ENCODE measurements around the gene OCA2. TPM values are rescaled to one million over a fixed set of nuclear protein-coding genes. Genes with fewer than 3 reads are reported as not detected.

OCA2 gene
- total and polyA plus RNA-seq, 2 of the 4 experiments (the other 2 are of a cell fraction): under 0.01 to 0.03 TPM

GRCh38 chr15:28127036-28127435 lies 27.9 kb upstream of the OCA2 start:
- no peak overlapping the region for H4K91ac ChIP-seq (ENCODE audit: insufficient read depth, low read depth, low read length)
- H3K4me2 ChIP-seq (ENCODE audit: low read depth, low read length): no peak overlapping the region
- no peak overlapping the region for H2AK9ac ChIP-seq (replicated peaks; ENCODE audit: low read depth, low read length, poor library complexity)
- H2BK15ac ChIP-seq (ENCODE audit: low read depth, low read length): no peak overlapping the region
- no TSS peak for BruUV-seq (replicated peaks)
- dilution Hi-C loops (cut with HindIII; ENCODE audit: low sequenced_read_pairs, unreplicated experiment) (no loop called here), in situ Hi-C loops (cut with MboI; ENCODE audit: low sequenced_read_pairs) (no loop called here), intact Hi-C loops (cut with micrococcal nuclease) (no loop called here)
- H3K36me3 ChIP-seq (ENCODE audit: control insufficient read depth, insufficient read depth, low read length): peaks cover 37% of the 10 kb centered on the region
- no peaks in the 10 kb centered on the region for H3K9me1 ChIP-seq (ENCODE audit: insufficient read depth, low read length)
- H3K4me3 ChIP-seq (ENCODE audit: insufficient read depth, low read depth, low read length): no peak overlapping the region
- no peak overlapping the region for H2AFZ ChIP-seq (replicated peaks; ENCODE audit: low read length, poor library complexity)
- TF ChIP-seq SMC3 (IDR thresholded peaks at IDR 0.05; ENCODE audit: low read depth, low read length) (no peak), ELK1 (IDR thresholded peaks at IDR 0.05; ENCODE audit: borderline replicate concordance, low read depth, low read length) (no peak), CEBPB (IDR thresholded peaks at IDR 0.05; ENCODE audit: low read depth, low read length) (no peak), RCOR1 (IDR thresholded peaks at IDR 0.05; ENCODE audit: insufficient replicate concordance, low read length) (no peak), BHLHE40 (IDR thresholded peaks at IDR 0.05; ENCODE audit: low read depth, low read length) (no peak), NFE2L2 (IDR thresholded peaks at IDR 0.05; ENCODE audit: low read depth, low read length) (no peak), POLR2A (IDR thresholded peaks at IDR 0.05; ENCODE audit: low read depth, low read length) (no peak), CHD1 (IDR thresholded peaks at IDR 0.05; ENCODE audit: low read depth, low read length) (no peak), MXI1 (IDR thresholded peaks at IDR 0.05; ENCODE audit: borderline replicate concordance, low read depth, low read length) (no peak), MAFK (IDR thresholded peaks at IDR 0.05; ENCODE audit: low read depth, low read length) (no peak), CTCF (conservative IDR thresholded peaks at IDR 0.05; ENCODE audit: low read depth, low read length) (no peak), MAZ (IDR thresholded peaks at IDR 0.05; ENCODE audit: borderline replicate concordance, low read depth, low read length) (no peak), FOS (IDR thresholded peaks at IDR 0.05; ENCODE audit: low read depth, low read length) (no peak), RFX5 (IDR thresholded peaks at IDR 0.05; ENCODE audit: low read depth, low read length) (no peak), RAD21 (IDR thresholded peaks at IDR 0.05; ENCODE audit: low read length) (no peak)
- no peak overlapping the region for H4K5ac ChIP-seq (ENCODE audit: low read depth, low read length)
- no peak overlapping the region for H3K56ac ChIP-seq (ENCODE audit: extremely low read depth, insufficient read depth, low read length)
- DNase-seq (no peak), ATAC-seq (ENCODE audit: low read depth) (no peak)
- H3K23ac ChIP-seq (ENCODE audit: low read depth, low read length): no peak overlapping the region
- 84% methylated on average over 7 of the region's 11 CpGs; no CpG with 5 or more reads in 1 of the 2 experiments for WGBS, 2 experiments (ENCODE audit: extremely low coverage in 2 of 2, insufficient read length in 1 of 2)
- no peak overlapping the region for H2BK120ac ChIP-seq (ENCODE audit: low read depth, low read length)
- no peaks in the 10 kb centered on the region for H3K4me1 ChIP-seq (ENCODE audit: control insufficient read depth, insufficient read depth, low read length)
- no peak overlapping the region for H3K27ac ChIP-seq (ENCODE audit: insufficient read depth, low read length)
- H2BK20ac ChIP-seq (ENCODE audit: low read depth, low read length): no peak overlapping the region
- no peak overlapping the region for H3K18ac ChIP-seq (ENCODE audit: low read depth, low read length)
- H2AK5ac ChIP-seq (ENCODE audit: low read depth, low read length): no peak overlapping the region
- H3K79me1 ChIP-seq (ENCODE audit: low read depth in 1 of 2, low read length in 2 of 2): peaks cover 0 to 3% of the 10 kb centered on the region in 2 experiments; a peak in 1 of 4 replicates
- CTCF ChIA-PET: no interaction called here
- no peaks in the 10 kb centered on the region for H3K9me3 ChIP-seq (ENCODE audit: control insufficient read depth, insufficient read depth, low read length)
- no peaks in the 10 kb centered on the region for H3K27me3 ChIP-seq (ENCODE audit: control insufficient read depth, insufficient read depth, low read length)
- H3K4ac ChIP-seq (ENCODE audit: low read depth, low read length): no peak overlapping the region
- no peak overlapping the region for H2BK5ac ChIP-seq (ENCODE audit: low read depth, low read length, poor library complexity, severe bottlenecking)
- H3K14ac ChIP-seq (replicated peaks; ENCODE audit: low read depth, low read length): no peak overlapping the region
- H4K8ac ChIP-seq (ENCODE audit: low read depth in 2 of 2, low read length in 2 of 2): no peak overlapping the region
- POLR2A ChIA-PET (ENCODE audit: unreplicated experiment): no interaction called here
- peaks cover 3% of the 10 kb centered on the region for H4K20me1 ChIP-seq (ENCODE audit: insufficient read depth, low read length)
- no peak overlapping the region for H3K9ac ChIP-seq (ENCODE audit: low read depth, low read length)

All from IMR-90 (cell line).